GM18867 (cell line): Measurements from ENCODE around the gene ATL2.
"Not testable (repeated sequence)": the region's sequence is repeated elsewhere in the genome, so short reads cannot be mapped to it uniquely, and the experiment has no call there.

Source experiments
- ATAC-seq: cut with Tn5 transposase; IDR thresholded peaks from one replicate; pipeline ENCODE4 v1.9.1; 2021; ENCODE audit warnings: mild to moderate bottlenecking, moderate library complexity; ENCODE audit not compliant: unreplicated experiment

ATL2 gene

DNA sequence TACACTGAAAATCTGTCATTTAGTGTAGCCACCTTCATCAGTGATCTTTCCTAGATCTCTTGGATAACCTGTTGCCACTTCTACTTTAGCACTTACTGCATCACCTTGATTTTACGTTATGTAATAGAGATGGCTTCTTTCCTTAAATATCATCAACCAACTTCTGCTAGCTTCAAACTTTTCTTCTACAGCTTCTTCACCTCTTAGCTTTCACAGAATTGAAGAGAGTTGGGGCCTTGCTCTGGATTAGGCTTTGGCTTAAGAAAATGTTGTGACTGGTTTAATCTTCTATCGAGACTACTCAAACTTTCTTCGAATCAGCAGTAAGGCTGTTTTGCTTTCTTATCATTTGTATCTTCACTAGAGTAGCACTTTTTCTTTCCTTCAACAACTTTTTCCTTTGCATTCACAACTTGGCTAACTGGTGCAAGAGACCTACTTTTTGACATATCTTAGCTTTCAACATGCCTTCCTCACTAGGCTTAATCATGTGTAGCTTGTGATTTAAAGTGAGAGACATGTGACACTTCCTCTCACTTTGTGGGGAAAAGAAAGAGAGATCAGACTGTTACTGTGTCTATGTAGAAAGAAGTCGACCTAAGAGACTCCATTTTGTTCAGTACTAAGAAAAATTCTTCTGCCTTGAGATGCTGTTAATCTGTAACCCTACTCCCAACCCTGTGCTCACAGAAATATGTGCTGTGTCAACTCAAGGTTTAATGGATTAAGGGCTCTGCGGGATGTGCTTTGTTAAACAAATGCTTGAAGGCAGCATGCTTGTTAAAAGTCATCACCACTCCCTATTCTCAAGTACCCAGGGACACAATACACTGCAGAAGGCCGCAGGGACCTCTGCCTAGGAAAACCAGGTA, 99.6 kb downstream of the ATL2 start:
- ATAC-seq: no peak

DNA sequence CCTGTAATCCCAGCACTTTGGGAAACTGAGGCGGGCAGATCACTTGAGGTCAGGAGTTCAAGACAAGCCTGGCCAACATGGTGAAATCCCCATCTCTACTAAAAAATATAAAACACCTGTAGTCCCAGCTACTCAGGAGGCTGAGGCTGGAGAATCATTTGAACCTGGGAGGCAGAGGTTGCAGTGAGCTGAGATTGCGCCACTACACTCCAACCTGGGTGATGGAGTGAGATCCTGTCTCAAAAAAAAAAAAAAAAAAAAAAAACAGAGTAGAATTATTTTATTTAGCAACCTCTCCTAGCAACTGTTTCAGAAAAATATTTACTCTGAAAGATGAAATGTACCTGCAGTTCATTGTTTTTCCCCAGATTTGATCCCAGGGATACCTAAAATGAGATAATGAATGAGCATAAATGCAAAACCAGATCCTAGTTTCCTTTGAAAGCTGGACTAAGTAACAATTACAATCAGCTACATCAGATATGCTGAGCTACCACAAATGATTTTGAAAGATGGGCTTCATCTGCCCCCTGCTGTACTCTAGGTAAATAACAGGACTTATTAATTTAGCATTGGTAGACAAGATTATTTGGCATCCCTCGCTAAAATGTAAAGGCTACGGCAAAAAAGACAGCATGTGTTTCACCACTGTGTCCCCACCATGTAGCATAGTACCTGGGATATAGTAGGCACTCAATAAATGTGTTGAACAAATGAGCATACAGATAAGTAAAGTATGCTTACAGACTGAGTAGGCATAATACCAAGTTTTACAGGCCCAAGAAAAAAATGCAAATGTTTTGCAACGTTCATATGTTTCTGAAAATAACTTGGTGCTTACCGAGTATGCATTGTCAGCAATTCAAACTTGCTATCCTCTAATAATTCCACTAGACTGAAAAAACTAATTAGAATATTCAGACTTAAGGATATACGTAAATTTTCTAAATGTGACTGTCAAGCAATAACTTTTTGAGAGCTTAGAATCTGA, 102.5 kb downstream of the ATL2 start:
- no peak for ATAC-seq

DNA sequence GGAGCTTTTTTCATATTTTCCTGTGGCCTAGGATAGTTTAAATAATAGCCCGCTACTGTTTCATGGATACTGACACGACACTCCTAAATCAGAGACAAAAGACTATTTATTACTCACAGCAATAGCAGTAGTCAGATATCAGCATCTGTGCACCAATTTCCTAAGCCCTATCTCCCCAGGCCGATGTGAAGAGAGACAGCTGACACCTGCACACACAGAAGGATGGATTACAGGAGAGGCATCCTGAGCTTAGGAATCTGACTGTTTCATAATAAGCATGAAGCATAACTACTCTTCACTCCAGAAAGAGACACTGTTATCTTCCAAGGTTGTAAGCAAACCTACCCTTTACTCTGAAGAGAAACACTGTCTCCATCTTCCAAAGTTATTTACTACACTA, 105.4 kb downstream of the ATL2 start:
- ATAC-seq: no peak

DNA sequence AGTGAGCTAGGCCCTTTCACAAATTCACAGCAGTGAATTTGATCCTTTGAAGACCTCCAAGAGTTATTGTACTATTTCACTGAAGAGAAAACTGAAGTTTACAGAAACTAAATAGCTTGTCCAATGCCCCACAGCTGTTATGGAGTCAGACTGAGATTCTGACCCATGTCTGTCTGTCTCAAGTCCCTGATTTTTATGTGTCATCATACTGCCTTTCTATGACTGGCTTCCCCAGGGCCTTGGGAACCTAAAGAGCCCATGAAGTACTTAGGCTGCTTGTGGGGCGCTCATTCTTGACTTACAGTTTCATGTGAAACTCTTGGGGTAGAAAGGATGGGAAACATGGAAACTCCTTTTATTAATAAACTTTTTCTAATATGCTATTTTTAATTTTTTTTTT, 107.7 kb downstream of the ATL2 start:
- no peak for ATAC-seq

DNA sequence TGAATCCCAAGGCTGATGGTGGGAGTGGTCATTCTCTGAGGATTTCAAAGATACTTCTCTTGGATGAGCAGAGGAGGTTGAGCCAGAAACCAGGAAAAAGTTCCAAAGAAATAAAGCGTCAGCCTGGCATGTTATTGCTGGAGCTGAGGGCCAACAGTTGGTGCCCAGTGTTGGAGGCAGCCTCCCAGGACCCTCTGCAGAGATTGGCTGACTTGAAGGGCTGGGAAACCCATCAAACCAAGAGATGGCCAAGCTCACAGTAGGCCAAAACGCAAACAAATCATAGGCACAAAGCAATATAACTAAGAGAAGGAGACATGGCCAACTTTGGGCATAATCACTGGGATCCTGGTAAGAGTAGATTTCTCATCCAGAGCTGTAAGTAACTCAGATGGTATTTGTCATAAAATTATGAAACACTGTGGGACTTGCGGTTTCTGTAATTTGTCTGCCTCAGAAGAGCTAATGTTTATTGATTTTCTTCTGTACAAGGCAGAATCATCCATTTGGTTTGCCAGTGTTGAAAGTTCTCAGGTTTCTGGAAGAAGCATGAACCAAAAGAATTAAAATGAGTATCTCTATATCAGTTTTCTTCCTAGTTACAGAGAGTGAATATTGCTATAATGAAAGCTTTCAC, 108.3 kb downstream of the ATL2 start:
- no peak for ATAC-seq

DNA sequence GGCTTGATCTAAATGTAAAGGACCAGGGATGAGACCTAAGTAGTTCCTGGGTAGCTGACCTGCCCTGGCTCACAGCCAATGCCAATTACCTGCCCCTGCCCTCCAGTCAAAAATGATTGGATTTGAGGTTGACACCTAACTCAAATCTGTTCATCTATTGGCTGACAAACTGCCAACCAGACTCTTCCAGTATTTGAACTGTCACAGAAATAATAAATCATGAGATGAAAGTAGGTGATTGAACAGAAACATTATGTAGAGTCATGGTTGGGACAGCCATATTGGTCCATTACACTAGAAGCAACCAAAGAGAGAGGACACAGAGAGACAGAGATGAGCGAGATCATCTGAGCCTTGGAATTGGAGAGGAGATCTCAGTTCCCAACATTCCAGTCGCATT, 109.1 kb downstream of the ATL2 start:
- ATAC-seq: no peak

DNA sequence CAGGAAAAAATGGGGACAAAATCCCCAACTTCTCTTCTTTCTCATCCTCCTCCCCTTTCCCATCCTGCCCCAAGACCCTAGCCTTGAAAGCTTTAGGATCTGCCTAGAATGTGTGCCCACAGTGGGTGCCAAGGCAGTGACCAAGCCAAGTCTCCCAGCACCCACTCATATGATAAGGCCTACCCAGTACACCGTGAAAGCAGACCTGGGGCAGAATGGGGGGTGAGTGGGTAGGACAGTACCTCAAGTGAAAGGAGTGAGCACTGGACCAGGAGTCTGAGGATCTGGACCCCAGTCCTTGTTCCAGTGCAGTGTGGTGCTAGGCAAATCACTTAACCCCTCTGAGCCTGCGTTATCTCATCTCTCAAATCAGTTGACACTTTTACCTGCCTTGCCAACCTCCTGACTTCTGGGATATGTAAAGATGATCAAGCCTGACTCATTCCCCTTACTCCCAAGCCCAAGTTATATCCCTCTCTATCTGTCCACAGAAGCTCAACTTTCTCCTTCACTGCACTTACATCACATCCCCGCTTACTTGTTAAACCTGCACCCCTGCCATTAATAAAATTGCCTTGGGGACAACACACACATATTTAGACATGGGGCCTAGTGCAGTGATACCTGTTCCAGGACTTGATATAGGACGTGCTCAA, 109.7 kb downstream of the ATL2 start:
- ATAC-seq: no peak

DNA sequence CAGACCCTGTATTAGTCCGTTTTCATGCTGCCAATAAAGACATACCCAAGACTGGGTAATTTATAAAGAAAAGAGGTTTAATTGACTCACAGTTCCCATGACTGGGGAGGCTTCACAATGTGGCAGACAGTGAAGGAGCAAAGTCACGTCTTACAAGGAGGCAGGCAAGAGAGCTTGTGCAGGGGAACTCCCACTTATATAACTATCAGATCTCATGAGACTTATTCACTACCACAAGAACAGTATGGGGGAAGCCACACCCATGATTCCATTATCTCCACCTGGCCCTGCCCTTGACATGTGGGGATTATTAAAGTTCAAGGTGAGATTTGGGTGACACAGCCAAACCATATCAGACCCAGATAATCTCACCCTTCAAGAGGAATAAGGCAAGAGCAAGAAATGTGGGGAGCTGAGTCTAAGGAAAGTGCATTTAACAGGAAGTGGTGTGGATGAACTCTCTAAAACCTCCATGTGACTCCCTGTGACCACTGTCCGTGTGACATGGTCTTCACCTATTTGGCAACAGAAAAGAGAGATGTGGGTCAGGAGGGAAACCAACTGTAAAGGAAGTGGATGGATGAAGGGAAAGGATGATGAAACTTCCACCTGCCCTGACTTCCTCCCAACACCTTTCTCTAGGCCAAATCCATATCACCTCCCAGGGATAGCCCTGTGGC, 110.6 kb downstream of the ATL2 start:
- no peak for ATAC-seq

DNA sequence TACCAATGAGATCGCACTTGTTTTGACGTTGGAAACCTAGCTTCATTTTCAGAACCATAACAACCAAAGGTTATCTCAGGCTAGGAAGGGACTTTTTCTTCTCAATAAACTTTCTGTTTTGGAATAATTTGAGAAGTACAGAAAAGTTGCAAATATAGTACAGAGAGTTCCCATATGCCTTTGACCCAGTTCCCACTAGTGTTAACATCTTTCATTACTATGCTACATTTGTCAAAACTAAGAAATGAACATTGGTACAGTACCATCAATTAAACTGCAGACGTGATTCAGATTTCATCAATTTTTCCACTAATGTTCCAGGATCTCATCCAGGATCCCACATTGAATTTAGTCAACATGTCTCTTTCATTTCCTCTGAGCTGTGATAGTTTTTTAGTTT, 111.6 kb downstream of the ATL2 start:
- no peak for ATAC-seq

DNA sequence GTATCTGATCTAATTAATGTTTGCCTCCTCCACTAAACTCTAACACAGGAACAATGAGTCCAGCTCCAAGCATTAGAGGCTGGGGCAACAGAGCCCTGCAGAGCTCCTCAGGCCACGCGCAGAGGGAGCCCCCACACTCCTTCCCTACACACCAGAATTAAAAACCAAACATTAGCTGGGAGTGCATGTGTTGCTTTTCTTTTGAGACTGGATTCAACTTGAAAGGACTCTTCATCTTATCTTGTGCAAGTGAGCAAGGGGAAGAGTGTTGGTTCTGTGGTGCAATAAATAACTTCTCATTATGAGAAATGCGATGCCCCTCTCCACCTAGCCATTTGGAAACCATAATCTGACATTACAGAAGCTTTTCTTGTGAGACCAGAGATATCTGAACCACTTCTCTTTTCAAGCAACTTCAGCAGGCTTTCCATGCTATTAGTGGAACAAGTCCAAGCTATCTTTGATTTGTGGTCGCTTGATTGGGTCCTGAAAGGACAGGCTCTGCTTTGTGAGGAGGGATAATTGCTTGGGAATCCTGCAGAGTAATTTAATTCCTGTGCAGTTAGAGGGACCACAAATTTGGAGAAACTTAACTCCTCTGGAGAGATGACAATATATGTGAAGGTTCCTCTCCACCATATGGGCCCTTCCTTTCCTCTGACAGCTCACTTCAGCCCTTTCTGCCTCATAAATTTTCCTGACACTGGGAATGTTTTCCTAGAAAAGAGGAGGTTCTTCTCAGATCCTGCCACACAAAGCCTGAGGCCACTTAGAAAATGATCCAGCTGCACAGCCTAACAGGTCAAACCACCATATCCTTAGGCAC, 112.5 kb downstream of the ATL2 start:
- no peak for ATAC-seq

DNA sequence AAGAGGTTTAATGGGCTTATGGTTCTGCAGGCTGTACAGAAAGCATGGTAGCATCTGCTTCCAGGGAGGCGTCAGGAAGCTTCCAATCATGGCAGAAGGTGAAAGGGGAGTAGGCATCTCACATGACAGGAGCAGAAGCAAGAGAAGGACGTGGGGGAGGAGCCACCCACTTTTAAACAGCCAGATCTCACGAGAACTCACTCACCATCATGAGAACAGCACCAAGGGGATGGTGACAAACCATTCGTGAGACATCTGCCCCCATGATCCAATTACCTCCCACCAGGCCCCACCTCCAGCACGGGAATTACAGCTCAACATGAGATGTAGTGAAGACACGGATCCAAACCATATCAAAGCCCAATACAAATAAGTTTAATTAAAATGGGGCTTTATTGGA, 113.8 kb downstream of the ATL2 start:
- no peak for ATAC-seq

DNA sequence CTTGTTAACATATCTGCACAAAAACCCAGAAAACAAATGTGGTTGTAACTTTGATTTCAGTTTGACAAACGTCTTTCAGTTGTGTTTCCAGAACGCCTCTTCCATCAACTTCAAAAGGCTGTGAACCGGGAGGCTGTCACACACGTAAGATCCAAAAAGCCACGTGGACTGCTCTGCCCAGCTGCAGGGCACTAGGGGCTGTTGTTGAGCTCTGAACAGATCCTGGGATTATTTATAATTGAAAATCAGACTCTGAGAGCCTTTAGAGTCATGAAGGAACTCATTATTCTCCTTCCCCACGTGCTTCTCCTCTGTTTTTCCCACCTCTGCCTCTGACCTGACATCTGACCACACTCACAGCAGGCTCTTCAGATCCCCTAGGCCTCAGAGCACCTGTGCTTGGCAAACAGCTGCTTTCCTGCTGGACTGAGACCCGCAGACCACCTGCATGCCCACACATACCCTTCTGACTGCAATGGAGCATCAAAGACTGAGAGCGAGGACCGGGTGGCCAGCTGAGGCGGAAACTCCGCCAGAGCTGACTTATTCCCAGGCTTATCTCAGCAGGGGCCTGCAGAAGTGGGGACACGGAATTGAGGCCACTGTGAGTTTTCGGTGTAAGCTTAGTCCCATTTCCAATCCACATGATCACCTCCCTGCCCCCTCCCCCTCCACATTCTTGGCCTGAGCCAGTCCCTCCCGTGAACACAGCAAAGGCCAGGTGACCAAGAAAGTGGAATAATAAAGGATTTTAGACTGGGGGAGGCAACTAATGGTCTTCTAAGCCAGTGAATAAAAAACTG, 114.8 kb downstream of the ATL2 start:
- ATAC-seq: no peak

DNA sequence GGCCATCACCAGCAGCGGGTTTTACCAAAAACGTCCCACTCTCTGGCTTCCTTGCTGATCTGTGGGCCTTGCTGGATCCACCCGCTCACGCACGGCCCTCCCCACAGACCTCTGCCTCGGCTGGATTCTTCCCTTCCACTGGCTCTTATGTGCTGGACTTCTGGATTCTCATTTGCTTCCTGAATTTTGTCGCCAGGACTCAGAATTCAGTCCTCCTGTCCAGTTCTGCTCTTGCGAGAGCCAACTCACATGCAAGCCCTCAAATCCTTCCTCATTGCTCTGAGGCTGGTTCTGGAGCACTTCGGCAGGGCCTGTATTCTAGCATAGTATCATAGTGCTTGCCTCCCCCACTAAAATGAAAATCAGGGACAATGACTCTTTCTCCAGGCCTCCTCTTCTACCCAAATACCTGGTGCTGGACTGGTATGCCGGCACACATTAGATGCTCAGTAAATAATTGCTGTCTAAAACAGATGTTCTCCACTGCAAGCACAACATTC, 115.5 kb downstream of the ATL2 start:
- no peak for ATAC-seq

DNA sequence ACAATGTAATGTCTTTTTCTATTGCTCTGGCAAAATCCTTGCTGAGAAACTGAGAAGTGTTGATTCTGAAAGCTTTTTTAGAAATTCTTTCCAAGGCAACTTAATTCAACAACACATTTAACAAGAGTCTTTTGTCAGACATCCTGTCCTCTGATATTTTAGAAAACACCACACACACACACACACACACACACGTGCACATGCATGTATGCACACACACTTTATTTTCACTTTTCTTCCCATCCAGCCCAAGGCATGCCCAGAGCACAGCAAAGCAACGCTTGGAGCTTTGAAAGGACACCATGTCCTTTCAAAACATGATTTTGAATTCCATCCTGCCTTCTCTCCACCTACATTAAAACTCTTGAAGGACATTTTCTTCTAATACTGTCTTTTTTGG, 116.1 kb downstream of the ATL2 start:
- ATAC-seq: no peak

DNA sequence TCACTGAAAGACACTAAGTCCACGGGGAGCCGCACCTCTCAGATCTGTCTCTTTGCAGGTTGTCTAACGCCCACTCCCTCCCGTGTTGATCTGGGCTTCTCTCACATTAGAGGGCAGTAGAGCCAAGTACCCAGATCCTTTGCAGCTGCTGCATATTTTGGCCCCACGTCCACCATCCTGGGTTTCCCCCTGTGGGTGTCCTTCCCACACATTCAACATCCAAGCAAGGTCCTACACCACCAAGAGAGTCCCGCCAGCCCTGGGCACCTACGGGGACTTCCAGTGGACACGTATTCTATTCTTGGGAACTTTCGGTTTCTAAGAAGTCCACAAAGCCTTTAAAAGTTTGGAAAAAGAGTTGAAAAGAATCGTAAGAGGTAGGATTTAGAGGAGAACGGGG, 116.6 kb downstream of the ATL2 start:
- ATAC-seq: no peak

DNA sequence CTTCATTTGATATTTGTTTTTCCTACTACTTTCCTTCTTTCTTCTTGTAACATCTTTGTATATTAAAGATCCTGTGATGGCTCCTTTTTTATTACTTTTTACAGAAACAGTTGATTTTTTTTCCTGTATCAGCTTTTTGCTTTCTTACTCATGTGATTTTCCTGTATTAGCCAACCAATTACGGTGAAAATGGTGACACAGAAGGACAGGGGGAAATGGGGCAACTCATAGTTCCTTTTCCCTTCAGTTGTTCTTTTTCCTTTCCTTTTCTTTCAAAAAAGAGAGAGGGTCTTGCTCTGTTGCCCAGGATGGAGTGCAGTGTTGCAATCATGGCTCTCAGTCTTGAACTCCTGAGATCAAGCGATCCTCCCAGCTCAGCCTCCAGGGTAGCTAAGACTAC, 117.8 kb downstream of the ATL2 start:
- ATAC-seq: no peak

DNA sequence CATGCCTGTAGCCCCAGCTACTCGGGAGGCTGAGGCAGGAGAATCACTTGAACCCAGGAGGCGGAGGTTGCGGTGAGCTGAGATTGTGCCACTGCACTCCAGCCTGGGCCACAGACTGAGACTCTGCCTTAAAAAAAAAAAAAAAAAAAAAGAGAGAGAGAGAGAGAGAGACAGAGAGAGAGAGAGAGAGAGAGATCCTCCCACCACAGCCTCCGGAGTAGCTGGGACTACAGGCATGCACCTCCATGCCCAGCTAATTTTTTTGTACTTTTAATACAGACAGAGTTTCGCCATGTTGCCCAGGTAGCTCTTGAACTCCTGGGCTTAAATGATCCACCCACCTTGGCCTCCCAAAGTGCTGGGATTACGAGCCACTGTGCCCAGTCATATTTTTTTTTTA, 119.4 kb downstream of the ATL2 start:
- not testable (repeated sequence) for ATAC-seq

DNA sequence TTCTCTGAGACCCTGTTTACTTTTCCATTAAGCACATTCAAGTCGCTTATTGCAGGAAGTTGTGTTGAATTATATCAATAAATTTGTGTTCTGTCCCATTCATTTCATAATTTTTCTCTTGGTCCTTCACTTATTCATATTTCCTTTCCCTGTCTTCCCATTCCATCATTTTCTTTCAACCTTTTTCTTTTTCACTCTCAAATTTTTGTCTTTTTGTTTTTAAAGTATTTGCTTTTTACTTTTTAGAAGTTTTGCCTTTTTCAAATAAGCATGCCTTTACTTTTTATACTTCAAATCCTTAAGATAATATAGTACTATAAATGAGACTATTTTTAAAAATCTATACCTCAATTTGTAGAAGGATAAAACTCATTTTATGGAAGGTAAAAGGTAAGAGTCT, 120.5 kb downstream of the ATL2 start:
- ATAC-seq: no peak
